ENCODE results near the gene LRP2.
"Not testable (repeated sequence)": the region's sequence is repeated elsewhere in the genome, so short reads cannot be mapped to it uniquely, and the experiment has no call there.

Gene LRP2

DNA sequence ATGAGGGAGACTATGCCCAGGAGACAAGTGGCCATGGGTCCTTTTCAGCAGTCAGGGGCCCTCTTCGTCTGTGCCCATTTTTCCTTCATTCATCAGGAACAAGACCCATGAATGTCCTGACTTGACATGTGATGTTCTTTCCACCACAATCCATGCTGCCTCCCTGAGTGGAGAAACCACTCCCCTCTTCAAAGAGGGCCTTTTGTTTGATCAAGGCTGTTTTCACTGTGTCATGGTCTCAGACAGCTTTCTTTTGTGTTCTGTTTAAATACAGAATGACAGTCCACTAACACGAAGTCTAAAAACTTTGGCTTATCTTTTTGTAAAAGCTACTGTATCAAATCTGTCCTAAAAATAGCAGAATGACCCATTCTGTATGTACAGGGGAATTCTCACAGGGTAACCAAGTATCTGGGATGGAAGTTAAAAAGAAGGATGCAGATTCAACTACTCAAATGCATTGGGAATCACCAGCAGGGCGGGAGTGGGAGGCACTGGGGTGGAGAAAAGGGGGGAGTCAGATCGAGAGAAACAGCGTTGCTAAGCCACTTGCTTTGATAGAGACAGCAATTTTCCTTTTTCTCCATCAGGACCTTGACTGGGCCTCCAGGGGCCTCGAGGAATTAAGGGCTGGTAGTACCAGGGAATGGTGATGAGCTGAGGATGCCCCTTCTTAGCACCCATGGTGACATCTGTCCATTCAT, 13.9 kb downstream of the LRP2 start:
- DNase-seq (ENCODE audit: low spot score), result no peak

DNA sequence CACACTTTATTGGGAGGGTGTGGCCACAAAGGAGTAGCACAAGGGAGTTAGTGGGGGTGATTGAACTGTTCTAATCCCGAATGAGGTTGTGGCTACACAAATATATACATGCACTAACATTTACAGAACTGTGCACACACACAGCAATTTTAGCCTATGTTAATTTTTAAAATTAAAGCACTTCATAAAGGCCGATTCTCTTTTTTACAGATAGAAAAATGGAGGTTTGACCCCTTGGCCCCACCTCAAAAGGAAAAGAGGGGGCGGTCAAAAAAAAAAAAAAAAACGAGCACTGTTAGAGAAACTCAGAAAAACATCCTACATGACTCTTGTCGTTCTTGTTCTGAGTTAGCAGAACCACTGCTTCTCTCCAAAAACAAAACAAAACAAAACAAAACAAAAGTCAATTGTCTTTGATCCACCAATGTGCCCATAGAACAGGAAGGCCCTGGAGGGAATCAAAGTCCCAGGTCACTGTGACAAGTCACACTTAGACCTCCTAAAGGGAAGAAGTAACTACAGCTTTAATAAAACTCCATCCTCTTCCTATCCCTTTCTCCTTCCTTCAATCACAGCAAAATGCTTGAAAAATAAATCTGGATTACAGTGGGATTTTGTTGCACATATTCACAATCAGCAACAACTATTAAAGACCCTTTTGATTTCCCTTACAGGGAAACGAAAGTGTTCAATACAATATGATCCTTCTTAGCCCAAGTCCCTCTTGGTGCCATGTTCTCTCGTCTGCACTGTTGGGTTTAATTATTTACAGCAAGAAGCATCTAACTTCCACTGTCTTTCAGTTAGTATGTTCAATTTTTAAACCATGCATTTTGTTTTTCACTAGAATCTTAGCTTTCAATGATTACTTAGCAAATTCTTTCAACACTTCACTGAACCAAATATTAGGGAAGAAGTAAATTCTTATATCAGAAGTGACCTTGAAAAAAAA, 16.6 kb downstream of the LRP2 start:
- DNase-seq (ENCODE audit: low spot score), result no peak

DNA sequence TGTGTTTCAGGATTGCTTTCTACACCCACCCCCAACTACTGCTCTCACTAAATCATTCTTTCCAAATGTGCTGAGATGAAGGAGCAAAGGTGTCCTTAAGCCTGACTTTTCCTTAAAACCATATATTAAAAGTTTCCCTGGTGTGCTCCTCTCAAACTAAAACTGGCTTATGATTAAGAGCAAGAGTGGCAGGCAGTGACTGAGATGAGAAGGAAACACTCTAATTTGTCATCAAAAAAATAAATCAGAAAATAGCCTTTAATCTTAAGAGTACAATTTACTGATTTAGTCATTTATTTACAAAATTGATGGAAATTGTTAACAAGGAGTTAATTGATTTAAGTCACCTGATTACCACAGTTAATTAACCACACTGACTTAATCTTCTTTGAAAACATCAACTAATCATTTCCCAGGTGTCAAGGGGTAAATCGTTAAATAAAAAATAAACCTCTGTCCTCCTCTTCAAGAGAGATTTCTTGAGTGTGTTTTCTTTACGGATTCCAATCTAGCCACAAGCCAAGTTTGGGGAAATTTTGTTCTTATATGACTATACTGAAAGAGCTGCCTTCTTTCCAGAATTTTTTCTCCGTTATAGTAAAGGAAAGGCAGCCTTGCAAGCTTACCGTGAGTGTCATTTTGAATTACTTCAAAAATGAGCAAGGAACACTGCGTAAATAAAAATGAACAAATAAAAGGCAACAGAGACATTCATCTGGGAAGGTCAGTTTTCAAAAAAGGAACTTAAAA, 17.4 kb downstream of the LRP2 start:
- DNase-seq (ENCODE audit: low spot score), result no peak

DNA sequence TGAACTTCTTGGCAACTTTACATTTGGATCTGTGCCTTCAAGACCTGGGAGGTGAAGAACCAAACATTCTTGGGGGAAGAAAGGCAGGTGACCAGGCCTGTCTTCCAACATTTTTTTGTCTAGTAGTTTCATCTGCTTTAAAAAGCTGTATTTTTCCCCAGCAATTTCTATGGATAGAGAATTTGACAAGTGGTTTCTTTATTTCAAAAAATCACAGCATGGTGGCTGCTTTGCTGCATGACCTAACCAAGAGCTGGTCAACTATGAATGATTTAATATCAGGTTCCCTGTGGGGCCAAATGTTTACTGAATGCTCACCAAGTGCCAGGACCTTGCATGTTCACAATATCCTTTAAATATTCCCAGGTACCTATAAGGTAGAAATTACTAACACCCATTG, 19.1 kb downstream of the LRP2 start:
- DNase-seq (ENCODE audit: low spot score), result no peak

DNA sequence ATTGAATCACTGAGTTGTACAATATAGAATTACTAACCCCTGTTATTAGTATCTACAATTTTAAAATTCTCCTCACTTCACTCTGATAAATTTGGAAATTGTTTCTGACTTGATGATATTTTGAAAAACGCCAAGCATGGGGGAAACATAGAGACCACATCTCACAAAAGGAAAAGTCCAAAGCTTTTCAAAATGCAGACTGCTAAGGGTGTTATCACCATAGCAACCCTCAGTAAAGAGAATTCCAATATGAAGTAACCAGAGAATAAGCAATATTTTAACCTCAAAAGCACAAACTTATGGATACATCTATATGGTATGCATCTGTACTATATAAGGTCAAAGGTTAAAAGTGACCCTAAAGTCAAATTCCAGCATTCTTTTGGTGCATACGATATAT, 22.7 kb downstream of the LRP2 start:
- DNase-seq (ENCODE audit: low spot score), result no peak

DNA sequence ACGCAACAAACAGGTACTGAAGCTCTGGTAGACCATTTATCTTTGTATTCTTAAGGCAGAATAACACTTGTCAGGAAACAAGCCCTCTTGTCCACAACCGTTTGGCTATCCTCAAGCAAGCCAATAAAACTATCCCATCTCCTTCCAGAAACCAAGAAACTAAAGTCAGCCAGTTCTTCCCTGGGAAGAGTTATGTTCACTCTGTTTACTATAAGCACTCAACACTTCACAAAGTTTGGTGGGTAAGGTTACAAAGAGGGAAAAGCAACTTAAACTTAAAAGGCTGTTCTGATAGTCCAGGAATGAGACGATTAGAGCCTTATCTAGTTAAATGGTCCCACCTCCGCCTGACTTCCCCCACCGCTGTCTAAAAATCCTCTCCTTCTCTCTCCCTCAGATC, 25.6 kb downstream of the LRP2 start:
- no peak for DNase-seq (ENCODE audit: low spot score)

DNA sequence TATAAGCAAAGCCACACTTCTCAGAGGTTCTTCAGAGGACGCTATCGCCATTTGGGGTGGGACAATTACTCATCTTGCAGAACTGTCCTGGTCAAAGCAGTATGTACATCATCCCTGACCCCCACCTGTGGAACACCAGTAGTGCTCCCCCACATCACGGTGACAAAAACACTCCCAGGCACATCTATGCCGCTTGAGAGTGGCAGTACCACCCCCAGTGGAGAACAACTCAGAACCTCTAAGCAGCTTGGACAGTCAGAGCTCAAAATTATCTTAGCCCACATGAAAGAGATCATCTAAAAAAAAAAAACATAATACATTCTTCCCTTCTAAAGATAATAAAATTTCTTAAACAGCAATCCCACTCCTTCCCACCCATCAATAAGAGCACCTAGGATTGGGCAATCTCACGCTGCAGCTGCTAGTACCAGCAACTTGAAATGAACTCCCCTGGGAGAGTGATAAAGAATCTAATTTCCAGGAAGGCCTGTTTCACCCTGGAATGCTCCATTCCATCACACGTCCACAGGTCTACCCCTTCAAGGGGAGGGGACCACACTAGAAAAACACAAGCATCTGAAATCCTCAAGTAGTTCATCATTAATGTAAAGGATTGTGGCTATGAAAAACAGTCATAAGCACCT, 31.7 kb downstream of the LRP2 start:
- DNase-seq (ENCODE audit: low spot score), result no peak

DNA sequence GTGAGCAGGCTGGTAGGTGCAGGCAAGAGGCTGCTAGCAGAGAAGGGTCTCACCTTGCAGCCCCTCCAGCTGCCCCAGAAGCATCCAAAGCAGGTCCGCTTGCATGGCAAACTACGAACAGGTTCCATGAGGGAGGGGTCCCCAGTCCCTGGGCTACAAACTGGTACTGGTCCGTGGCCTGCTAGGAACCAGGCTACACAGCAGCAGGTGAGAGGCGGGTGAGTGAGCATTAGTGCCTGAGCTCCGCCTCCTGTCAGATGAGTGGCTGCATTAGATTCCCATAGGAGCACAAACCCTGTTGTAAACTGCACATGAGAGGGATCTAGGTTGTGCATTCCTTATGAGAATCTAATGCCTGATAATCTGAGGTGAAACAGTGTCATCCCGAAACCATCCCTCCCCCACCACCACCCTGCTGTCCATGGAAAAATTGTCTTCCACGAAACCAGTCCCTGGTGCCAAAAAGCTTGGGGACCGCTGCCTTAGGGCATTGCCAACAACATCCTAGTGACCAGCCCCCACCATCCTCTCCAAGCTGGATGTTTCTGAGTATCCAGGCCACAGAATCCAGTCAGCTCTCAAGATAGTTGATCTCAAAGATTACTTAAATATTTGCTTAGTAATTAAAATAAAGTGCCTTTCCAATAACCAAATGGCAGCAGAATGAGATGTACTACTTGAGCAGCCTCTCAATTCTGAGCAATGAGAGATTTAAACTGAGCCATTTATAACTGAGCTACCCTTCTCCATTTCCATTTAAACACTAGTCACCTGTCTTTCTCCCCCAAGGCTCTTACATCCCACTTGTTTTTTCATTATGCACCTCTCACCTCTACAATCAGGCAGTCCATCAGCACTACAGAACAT, 32.4 kb downstream of the LRP2 start:
- DNase-seq (ENCODE audit: low spot score), result no peak

DNA sequence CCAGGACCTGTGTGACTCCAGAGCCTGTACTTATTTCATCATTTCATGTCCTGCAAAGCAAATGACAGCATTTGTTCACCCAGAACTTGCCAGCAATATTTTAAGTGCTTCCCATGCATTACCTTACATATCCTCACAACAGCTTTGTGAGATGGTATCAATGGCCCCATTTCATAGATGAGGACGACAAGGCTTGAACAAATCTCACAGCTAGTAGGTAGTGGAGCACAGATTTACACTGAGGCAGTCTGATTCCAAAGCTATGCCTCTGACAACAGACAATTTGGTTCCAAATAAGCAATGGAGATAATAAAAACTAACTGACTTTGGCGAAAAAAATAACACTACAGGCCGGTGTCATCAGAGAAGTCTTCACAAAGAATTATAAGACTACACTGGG, 33.5 kb downstream of the LRP2 start:
- DNase-seq (ENCODE audit: low spot score), result no peak

DNA sequence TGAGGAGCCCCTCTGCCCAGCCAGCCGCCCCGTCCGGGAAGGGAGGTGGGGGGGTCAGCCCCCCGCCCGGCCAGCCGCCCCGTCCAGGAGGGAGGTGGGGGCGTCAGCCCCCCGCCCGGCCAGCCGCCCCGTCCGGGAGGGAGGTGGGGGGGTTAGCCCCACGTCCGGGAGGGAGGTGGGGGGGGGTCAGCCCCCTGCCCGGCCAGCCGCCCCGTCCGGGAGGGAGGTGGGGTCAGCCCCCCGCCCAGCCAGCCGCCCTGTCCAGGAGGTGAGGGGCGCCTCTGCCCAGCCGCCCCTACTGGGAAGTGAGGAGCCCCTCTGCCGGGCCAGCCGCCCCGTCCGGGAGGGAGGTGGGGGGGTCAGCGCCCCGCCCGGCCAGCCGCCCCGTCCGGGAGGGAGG, 34.5 kb downstream of the LRP2 start:
- DNase-seq (ENCODE audit: low spot score), result not testable (repeated sequence)

DNA sequence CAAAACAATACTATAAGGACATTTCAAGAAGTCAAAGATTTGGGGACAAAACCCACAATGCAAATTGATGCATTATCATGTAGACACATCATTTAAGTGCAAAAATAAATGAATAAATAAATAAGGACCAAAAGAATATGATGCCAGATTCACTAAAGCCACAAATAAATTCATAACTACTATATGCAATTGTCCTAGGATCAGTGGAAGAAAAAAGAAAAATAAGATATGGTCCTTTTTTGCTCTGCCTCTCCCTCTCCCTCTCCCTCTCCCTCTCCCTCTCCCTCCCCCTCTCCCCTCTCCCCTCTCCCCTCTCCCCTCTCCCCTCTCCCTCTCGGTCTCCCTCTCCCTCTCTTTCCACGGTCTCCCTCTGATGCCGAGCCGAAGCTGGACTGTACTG, 36.4 kb downstream of the LRP2 start:
- DNase-seq (ENCODE audit: low spot score), result not testable (repeated sequence)

DNA sequence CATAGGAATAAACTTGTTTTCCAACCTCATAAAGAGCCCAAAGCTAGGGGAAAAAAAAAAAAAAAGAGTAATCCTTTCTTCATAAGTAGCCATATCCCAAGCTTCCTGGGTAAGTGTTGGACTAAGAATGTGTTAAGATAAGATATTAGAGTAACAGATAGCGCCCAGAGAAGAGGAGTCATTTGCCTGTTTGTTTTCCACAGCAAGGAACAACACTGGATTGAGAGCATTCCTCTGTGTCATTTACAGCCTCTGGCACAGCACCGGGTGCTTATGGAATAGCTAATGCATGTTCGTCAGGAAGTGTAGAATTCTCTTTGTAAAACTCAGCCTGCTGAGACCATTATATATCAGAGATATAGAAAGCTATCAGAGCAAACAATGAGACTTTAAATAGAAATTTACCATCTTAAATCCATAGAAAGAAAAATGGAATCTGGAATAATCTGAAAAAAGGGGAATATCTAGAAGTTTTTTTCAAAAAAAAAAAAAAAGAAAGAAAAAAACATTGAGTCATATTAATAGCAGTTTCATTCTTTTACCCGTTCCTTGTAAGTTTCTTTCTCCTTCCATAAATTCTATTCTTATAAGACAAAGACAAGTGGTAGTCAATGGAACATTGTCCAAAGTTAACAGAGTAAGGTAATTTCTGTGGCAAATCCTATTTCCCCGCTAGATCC, 37.6 kb downstream of the LRP2 start:
- DNase-seq (ENCODE audit: low spot score), result no peak

DNA sequence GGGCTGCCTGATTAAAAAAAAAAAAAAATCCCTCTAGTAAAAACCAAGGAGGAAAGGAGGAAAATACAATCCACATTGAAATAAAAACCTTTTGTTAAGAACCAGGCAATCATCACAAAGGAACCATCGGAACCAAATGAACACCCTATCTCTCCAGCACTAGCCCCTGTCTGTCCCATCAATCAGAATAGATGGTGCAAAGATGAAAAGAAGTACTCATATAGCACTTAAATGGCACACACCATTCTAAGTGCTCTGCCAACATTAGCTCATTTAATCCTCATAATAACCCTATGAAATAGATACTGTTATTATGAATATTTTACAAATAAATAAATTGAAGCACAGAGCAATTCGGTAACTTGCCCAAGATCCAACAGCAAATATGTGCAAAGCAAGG, 38.5 kb downstream of the LRP2 start:
- no peak for DNase-seq (ENCODE audit: low spot score)

DNA sequence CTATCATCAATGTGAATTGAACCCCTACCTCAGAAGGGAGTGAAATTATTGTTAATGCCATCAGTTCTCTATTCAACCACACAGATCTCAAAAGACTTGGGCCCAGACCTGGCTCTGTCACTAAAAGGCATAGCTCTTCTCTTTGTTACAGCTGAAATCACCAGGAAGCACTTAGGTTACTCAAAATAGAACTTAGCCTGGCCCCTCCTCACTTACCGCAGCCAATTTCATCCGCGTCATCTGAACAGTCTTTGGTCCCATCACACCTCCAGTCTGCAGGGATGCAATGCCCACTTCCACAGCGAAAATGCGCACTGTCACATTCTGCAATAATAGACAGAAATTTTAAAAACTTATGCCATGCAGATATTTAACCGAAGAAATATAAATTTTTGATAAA, 41.8 kb downstream of the LRP2 start:
- DNase-seq (ENCODE audit: low spot score), result no peak

DNA sequence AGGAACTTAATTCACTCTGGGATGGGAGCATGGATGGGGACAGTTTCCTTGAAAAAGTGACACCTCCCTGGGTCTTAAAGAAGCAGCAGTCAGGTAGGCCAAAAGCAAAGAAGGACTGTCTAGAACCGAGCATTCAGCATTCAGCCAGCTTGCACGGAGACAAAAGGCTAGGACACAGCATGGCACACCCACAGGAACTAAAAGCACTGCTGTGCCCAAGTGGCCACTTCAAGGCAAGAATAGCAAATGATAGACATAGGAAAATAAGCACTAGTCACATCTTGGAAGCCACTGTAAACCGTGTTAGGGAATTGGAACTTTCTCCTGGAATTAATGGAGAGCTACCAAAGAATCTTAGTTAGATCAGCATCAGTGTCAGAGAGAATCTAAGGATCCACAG, 47.0 kb downstream of the LRP2 start:
- DNase-seq (ENCODE audit: low spot score), result no peak

DNA sequence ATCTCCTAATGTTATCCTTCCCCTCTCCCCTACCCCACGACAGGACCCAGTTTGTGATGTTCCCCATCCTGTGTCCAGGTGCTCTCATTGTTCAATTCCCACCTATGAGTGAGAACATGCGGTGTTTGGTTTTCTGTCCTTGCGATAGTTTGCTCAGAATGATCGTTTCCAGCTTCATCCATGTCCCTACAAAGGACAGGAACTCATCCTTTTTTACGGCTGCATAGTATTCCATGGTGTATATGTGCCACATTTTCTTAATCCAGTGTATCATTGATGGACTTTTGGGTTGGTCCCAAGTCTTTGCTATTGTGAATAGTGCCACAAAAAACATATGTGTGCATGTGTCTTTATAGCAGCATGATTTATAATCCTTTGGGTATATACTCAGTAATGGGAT, 54.0 kb downstream of the LRP2 start:
- not testable (repeated sequence) for DNase-seq (ENCODE audit: low spot score)

DNA sequence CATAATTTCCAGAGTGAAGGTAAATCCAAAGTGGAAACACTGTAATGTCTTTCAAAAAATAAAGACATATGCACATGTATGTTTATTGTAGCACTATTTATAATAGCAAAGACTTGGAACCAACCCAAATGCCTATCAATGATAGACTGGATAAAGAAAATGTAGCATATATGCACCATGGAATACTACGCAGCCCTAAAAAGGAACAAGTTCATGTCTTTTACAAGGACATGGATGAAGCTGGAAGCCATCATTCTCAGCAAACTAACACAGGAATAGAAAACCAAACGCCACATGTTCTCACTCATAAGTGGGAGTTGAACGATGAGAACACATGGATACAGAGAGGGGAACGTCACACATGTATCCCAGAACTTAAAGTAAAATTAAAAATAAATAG, 57.6 kb downstream of the LRP2 start:
- not testable (repeated sequence) for DNase-seq (ENCODE audit: low spot score)

DNA sequence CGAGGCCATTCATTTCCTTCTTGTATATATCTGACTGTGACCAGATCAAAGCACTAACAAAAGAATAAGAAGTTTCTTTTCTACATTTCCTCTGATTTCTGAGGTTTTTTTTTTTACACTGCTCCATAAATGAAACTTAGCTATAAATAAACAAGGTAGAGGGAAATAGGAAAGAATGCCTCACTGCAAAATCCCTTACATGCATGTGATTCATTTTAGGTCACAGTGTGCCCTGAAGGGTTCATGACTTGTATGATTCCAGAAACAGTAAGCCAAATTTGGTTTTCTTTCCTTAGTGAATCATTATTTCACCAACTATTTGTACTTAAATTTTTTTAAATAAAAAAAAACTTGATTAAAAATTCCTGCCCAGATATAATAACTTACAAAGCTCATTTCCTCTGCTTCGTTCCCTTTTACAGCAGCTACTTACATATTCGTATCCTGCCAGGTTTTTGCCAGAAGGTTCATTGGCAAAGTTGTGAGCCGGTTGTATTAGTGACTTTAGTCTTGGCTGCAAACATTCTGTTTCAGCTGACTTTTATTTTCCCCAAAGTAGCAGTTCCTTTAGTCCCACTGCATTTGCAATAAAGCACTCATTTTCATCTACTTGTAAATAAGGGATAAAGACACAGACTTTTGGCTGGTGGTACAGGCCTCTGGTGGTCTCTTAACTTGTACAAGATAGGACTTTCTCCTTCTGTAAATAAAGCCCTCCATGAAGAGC, 58.6 kb downstream of the LRP2 start:
- DNase-seq (ENCODE audit: low spot score), result no peak

DNA sequence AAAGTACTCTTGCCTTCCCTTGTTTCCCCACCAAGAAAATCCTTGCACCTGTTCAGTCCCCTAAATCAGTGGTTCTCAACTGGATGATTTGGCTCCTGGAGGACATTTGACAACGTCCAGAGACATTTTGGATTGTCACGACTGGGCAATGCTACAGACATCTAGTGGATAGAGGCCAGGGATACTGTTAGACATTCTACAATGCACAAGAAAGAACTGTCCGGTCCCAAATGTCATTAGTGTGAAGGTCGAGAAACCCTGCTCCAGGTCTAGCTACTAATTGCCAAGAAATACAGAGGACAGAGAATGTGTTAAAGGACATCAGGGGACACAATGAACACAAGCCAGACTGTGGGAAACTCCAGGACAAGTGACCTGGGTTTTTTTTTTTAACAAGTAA, 60.0 kb downstream of the LRP2 start:
- no peak for DNase-seq (ENCODE audit: low spot score)
